HG03280 (cell line): ENCODE data around the gene KRTAP2-2.

Experiments
- ATAC-seq: cut with Tn5 transposase; IDR thresholded peaks from one replicate; pipeline ENCODE4 v1.9.1; 2021; ENCODE audit warnings: mild to moderate bottlenecking, moderate library complexity; ENCODE audit not compliant: unreplicated experiment

Gene KRTAP2-2

GRCh38 chr17:41026715-41027471 is 28.1 kb downstream of the KRTAP2-2 start, which contains the start of gene KRTAP1-5:
Gene KRTAP1-5 (minus strand): TSS chr17:41027208. CDS start chr17:41027155, 53 bp downstream.
- no peak for ATAC-seq

- no peak for ATAC-seq
These were observed 30.3 kb downstream of the KRTAP2-2 start for GRCh38 chr17:41024697-41025096.

- no peak for ATAC-seq
These were observed 34.7 kb downstream of the KRTAP2-2 start for GRCh38 chr17:41020336-41020735.

- ATAC-seq, result no peak
These were observed 35.6 kb downstream of the KRTAP2-2 start for GRCh38 chr17:41019415-41019814.

GRCh38 chr17:41018541-41018940 is 36.5 kb downstream of the KRTAP2-2 start:
- ATAC-seq, result no peak

- ATAC-seq, result no peak
These were observed 38.3 kb downstream of the KRTAP2-2 start for GRCh38 chr17:41016578-41017215.

GRCh38 chr17:41015454-41015853 is 39.6 kb downstream of the KRTAP2-2 start:
- ATAC-seq, result no peak

GRCh38 chr17:41013606-41014005 is 41.4 kb downstream of the KRTAP2-2 start:
- ATAC-seq, result no peak

GRCh38 chr17:41013181-41013580 is 41.8 kb downstream of the KRTAP2-2 start:
- no peak for ATAC-seq

GRCh38 chr17:41012326-41013120 is 42.5 kb downstream of the KRTAP2-2 start:
- ATAC-seq, result no peak

GRCh38 chr17:41010441-41010840 is 44.6 kb downstream of the KRTAP2-2 start:
- ATAC-seq, result no peak

- ATAC-seq, result no peak
These were observed 45.1 kb downstream of the KRTAP2-2 start for GRCh38 chr17:41009936-41010335.

GRCh38 chr17:41009301-41009760 is 45.7 kb downstream of the KRTAP2-2 start:
- ATAC-seq, result no peak

GRCh38 chr17:41008811-41009210 is 46.2 kb downstream of the KRTAP2-2 start, which contains the start of gene KRTAP3-1:
Gene KRTAP3-1 (minus strand): TSS chr17:41009128. CDS start chr17:41009074, 54 bp downstream.
- ATAC-seq, result no peak
